PC-9 (cell line): Measurements from ENCODE around the gene MFF. TPM values are rescaled to one million over a fixed set of nuclear protein-coding genes. Genes with fewer than 3 reads are reported as not detected.

ENCODE experiments used
- BruUV-seq: library from RNA; stranded (reverse); fragments of 400-500 nt; replicated peaks from 2 replicates; lab custom pipeline; 2021; lab: Mats Ljungman, UMichigan
- CTCF ChIA-PET: fragments of 300-600 bp; sonication (Branson Sonifier 250); formaldehyde crosslinking; loops from one replicate; lab custom pipeline; 2022; ENCODE audit warnings: antibody characterized with exemption; lab: Charles Lee
- POLR2A ChIA-PET: fragments of 300-600 bp; sonication (Branson Sonifier 250); formaldehyde crosslinking; loops from one replicate; lab custom pipeline; 2022; ENCODE audit warnings: antibody characterized with exemption; ENCODE audit not compliant: unreplicated experiment; lab: Charles Lee
- DNase-seq, 2 experiments: peaks; one replicate each; pipeline versions ENCODE4 v3.0.0 to v3.0.0-alpha.2; 2015 to 2022; ENCODE audit warnings: mixed read lengths in 1 of 2
- H2AFZ ChIP-seq: fragments of 200-600 bp; sonication (generic); 2 replicates; pipeline ENCODE4 v1.8.1; 2017; ENCODE audit warnings: antibody characterized with exemption
- H3F3A ChIP-seq: fragments of 200-600 bp; sonication (generic); 2 replicates; pipeline ENCODE4 v1.8.1; 2017; ENCODE audit warnings: antibody characterized with exemption, mild to moderate bottlenecking, low read depth; ENCODE audit not compliant: insufficient read depth
- H3K27ac ChIP-seq: fragments of 200-600 bp; sonication (generic); 2 replicates; pipeline ENCODE4 v1.6.1; 2016; ENCODE audit warnings: mixed run types
- H3K27me3 ChIP-seq: fragments of 200-600 bp; sonication (generic); 2 replicates; pipeline ENCODE4 v1.6.1; 2016; ENCODE audit warnings: low read depth, mixed run types; ENCODE audit not compliant: insufficient read depth
- H3K36me3 ChIP-seq: fragments of 200-600 bp; sonication (generic); 2 replicates; pipeline ENCODE4 v1.6.1; 2016; ENCODE audit warnings: low read depth, mixed run types
- H3K4me1 ChIP-seq: fragments of 200-600 bp; sonication (generic); replicated peaks from 2 replicates; pipeline ENCODE4 v1.6.1; 2016; ENCODE audit warnings: mixed run types; ENCODE audit not compliant: insufficient read depth
- H3K4me2 ChIP-seq: fragments of 200-600 bp; sonication (generic); 2 replicates; pipeline ENCODE4 v1.6.1; 2017; ENCODE audit warnings: mixed run types
- H3K4me3 ChIP-seq: fragments of 200-600 bp; sonication (generic); 2 replicates; pipeline ENCODE4 v1.6.1; 2016; ENCODE audit warnings: mixed run types
- H3K79me2 ChIP-seq: fragments of 200-600 bp; sonication (generic); 2 replicates; pipeline ENCODE4 v1.6.1; 2017; ENCODE audit warnings: low read depth, mixed run types
- H3K9me2 ChIP-seq: fragments of 200-600 bp; sonication (generic); 2 replicates; pipeline ENCODE4 v1.8.1; 2017; ENCODE audit warnings: mild to moderate bottlenecking; ENCODE audit not compliant: insufficient read depth
- H3K9me3 ChIP-seq: fragments of 200-600 bp; sonication (generic); 2 replicates; pipeline ENCODE4 v1.8.1; 2016; ENCODE audit warnings: low read depth; ENCODE audit not compliant: insufficient read depth
- H4K20me1 ChIP-seq: fragments of 200-600 bp; sonication (generic); 2 replicates; pipeline ENCODE4 v1.8.1; 2017; ENCODE audit not compliant: insufficient read depth
- EZH2 ChIP-seq: fragments of 200-600 bp; sonication (generic); IDR thresholded peaks from 2 replicates; pipeline ENCODE4 v1.8.0; 2017; ENCODE audit warnings: antibody characterized with exemption, low read depth
- intact Hi-C: fragments of 100-400 bp; cut with micrococcal nuclease; formaldehyde crosslinking; loops from one replicate; pipeline ENCODE4 v1.10.0; 2022; ENCODE audit not compliant: unreplicated experiment
- total RNA-seq: library from RNA; stranded (reverse); gene quantifications from 2 replicates; pipeline ENCODE4 v1.2.3, GENCODE V29; 2021
- TF ChIP-seq, protein P1 (sequence below): fragments of 200-600 bp; sonication (generic); conservative IDR thresholded peaks from 2 replicates; pipeline ENCODE4 v1.6.1; 2017; ENCODE audit warnings: mixed run types, antibody characterized with exemption, mild to moderate bottlenecking, moderate library complexity

Gene MFF
- total RNA-seq, 1 experiment from 2014 or later, result 144 TPM

DNA sequence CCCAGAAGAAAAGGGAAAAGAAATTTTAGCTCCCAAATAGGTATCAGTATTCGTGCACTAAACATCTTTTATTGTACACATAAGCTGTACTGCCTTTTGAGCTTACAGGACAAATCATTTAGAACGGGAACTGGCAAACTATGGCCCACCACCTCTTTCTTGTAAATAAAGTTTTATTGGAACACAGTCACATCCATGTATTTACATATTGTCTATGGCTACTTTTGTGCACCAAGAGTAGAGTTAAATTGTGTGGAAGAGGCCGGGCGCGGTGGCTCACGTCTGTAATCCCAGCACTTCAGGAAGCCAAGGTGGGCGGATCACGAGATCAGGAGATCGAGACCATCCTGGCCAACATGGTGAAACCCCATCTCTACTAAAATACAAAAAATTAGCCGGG lies 48.3 kb downstream of the MFF start:
- POLR2A ChIA-PET, result no interaction called here
- no TSS peak for BruUV-seq

DNA sequence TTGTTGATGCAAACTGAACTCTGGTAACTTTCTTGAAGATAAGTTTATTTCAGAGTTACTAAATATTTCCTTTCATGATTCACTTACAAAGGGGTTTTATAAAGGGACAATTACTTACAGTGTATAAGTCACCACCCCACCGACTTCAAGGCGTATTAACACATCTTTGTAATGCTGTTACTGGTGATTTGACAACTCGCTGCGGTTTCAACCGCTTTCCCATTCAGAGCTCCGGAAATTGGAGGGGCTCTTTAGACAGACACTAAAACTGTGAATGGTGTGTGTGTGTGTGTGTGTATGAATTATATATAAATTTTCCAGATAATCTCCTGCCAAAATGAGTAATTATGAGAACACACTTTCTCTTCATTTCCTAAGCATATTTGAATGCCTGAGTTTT lies 49.1 kb downstream of the MFF start:
- intact Hi-C loops, result no loop called here
- DNase-seq, result no peak

More for the DNA sequence above, 48.3 kb downstream of the MFF start:
- TF ChIP-seq, protein P1, sequence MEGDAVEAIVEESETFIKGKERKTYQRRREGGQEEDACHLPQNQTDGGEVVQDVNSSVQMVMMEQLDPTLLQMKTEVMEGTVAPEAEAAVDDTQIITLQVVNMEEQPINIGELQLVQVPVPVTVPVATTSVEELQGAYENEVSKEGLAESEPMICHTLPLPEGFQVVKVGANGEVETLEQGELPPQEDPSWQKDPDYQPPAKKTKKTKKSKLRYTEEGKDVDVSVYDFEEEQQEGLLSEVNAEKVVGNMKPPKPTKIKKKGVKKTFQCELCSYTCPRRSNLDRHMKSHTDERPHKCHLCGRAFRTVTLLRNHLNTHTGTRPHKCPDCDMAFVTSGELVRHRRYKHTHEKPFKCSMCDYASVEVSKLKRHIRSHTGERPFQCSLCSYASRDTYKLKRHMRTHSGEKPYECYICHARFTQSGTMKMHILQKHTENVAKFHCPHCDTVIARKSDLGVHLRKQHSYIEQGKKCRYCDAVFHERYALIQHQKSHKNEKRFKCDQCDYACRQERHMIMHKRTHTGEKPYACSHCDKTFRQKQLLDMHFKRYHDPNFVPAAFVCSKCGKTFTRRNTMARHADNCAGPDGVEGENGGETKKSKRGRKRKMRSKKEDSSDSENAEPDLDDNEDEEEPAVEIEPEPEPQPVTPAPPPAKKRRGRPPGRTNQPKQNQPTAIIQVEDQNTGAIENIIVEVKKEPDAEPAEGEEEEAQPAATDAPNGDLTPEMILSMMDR, result no peak
- TF ChIP-seq EZH2, result no peak
- Histone ChIP-seq H2AFZ (no peak overlapping the region), H3K79me2 (no peaks in the 10 kb centered on the region), H4K20me1 (no peaks in the 10 kb centered on the region), H3K36me3 (no peaks in the 10 kb centered on the region), H3K4me2 (no peak overlapping the region), H3K9me3 (no peaks in the 10 kb centered on the region), H3K4me1 (peaks cover 15% of the 10 kb centered on the region; the same call in 1 of the 2 replicates), H3K27ac (no peak overlapping the region), H3K9me2 (no peaks in the 10 kb centered on the region), H3K27me3 (no peaks in the 10 kb centered on the region), H3F3A (peaks cover 5% of the 10 kb centered on the region; the same call in 1 of the 2 replicates), H3K4me3 (no peak overlapping the region)
- DNase-seq, result no peak
- CTCF ChIA-PET, result interaction anchor here (0.7 kb wide), 1 partner anchor 220 kb away, joined by 3 read pairs; no protein-coding TSS in a partner anchor
- intact Hi-C loops, result no loop called here

DNA sequence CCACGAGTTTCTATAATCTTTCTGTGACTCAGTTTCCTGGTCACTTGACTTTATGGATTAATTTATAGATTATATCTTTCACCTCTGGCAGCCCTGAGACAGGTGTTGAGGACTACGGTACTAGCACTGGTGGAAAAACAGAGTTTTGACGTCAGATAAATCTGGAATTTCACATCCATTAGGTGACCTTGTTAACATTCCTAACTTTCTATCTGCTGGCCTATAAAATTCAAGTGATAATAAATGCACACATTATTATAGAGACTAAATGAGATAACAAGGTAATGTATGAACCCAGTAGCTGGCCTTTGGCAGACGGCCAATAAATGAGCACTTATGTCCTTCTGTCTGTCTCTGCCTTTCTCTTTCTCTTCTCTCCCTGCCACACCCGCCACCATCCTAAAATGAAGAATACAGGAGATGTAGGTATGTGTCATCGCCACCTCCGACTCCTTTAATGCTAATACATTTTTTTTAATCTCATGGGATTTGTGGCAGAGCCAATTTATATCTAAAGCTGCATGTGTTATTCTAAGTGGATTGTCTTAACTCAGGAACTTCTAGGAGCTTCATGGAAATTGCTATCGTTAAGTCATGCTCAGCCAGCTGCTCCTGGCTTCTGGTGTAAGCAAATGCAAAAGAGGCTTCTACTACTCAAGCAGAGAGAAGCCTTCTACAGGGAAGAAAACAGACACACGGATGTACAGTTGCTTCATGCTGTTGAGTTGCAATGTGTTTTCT lies 51.8 kb downstream of the MFF start:
- H3K36me3 ChIP-seq, result no peaks in the 10 kb centered on the region
- TF ChIP-seq, protein P1, result no peak
- no peak for TF ChIP-seq EZH2
- no peaks in the 10 kb centered on the region for H4K20me1 ChIP-seq
- CTCF ChIA-PET, result no interaction called here
- H3K4me2 ChIP-seq, result no peak overlapping the region
- no TSS peak for BruUV-seq
- no peaks in the 10 kb centered on the region for H3K27me3 ChIP-seq
- no peaks in the 10 kb centered on the region for H3K9me2 ChIP-seq
- H3K4me1 ChIP-seq, result peaks cover 17% of the 10 kb centered on the region; the same call in 1 of the 2 replicates
- intact Hi-C loops, result no loop called here
- H3K4me3 ChIP-seq, result no peak overlapping the region
- H3K27ac ChIP-seq, result peak overlapping the region; percentile 4; the same call in 1 of the 2 replicates
- H2AFZ ChIP-seq, result no peak overlapping the region
- DNase-seq, result no peak
- H3K9me3 ChIP-seq, result no peaks in the 10 kb centered on the region
- H3F3A ChIP-seq, result peaks cover 13% of the 10 kb centered on the region; the same call in 1 of the 2 replicates
- POLR2A ChIA-PET, result no interaction called here
- H3K79me2 ChIP-seq, result no peaks in the 10 kb centered on the region

More for the DNA sequence above, 49.1 kb downstream of the MFF start:
- Histone ChIP-seq H3K79me2 (no peaks in the 10 kb centered on the region), H3F3A (peaks cover 13% of the 10 kb centered on the region; the same call in 1 of the 2 replicates), H3K27ac (no peak overlapping the region), H3K9me2 (no peaks in the 10 kb centered on the region), H3K36me3 (no peaks in the 10 kb centered on the region), H3K4me2 (no peak overlapping the region), H2AFZ (no peak overlapping the region), H3K9me3 (no peaks in the 10 kb centered on the region), H3K27me3 (no peaks in the 10 kb centered on the region), H4K20me1 (no peaks in the 10 kb centered on the region), H3K4me1 (peaks cover 23% of the 10 kb centered on the region; the same call in 1 of the 2 replicates), H3K4me3 (no peak overlapping the region)
- ChIA-PET POLR2A (no interaction called here), CTCF (interaction anchor here (0.7 kb wide), 1 partner anchor 221 kb away, joined by 3 read pairs; no protein-coding TSS in a partner anchor)
- TF ChIP-seq, protein P1, result no peak
- TF ChIP-seq EZH2, result no peak
- BruUV-seq, result no TSS peak
